ENCODE data around the gene CALN1.
A peak's percentile ranks its signal among the peaks of the same experiment; 100 is the strongest.
"Not testable (repeated sequence)": the region's sequence is repeated elsewhere in the genome, so short reads cannot be mapped to it uniquely, and the experiment has no call there.

Gene CALN1

GRCh38 chr7:72412121-72412618, at the start of gene CALN1:
Gene CALN1 (minus strand): TSS chr7:72412338.
- not testable (repeated sequence) for DNase-seq (ENCODE audit: low spot score)

GRCh38 chr7:72453471-72453870, 41.3 kb upstream of the CALN1 start:
- DNase-seq (ENCODE audit: low spot score) = no peak

GRCh38 chr7:72447465-72448204, 35.5 kb upstream of the CALN1 start:
- no peak for DNase-seq (ENCODE audit: low spot score)

GRCh38 chr7:72446591-72447462, 34.7 kb upstream of the CALN1 start:
- no peak for DNase-seq (ENCODE audit: low spot score)

- no peak for DNase-seq (ENCODE audit: low spot score)
Observed at GRCh38 chr7:72446131-72446530, 34.0 kb upstream of the CALN1 start.

GRCh38 chr7:72445580-72445979, 33.4 kb upstream of the CALN1 start:
- DNase-seq (ENCODE audit: low spot score) = no peak

GRCh38 chr7:72445075-72445474, 32.9 kb upstream of the CALN1 start:
- no peak for DNase-seq (ENCODE audit: low spot score)

GRCh38 chr7:72444026-72444776, 32.1 kb upstream of the CALN1 start:
- no peak for DNase-seq (ENCODE audit: low spot score)

GRCh38 chr7:72441791-72442190, 29.7 kb upstream of the CALN1 start:
- peak; percentile 53 for DNase-seq (ENCODE audit: low spot score)

GRCh38 chr7:72438491-72438890, 26.4 kb upstream of the CALN1 start:
- DNase-seq (ENCODE audit: low spot score) = no peak

GRCh38 chr7:72437610-72438009, 25.5 kb upstream of the CALN1 start:
- DNase-seq (ENCODE audit: low spot score) = no peak

GRCh38 chr7:72437061-72437585, 25.0 kb upstream of the CALN1 start:
- no peak for DNase-seq (ENCODE audit: low spot score)

- no peak for DNase-seq (ENCODE audit: low spot score)
Observed at GRCh38 chr7:72435925-72436480, 23.9 kb upstream of the CALN1 start.

GRCh38 chr7:72435366-72435765, 23.2 kb upstream of the CALN1 start:
- no peak for DNase-seq (ENCODE audit: low spot score)

GRCh38 chr7:72430531-72430930, 18.4 kb upstream of the CALN1 start:
- DNase-seq (ENCODE audit: low spot score) = no peak

- DNase-seq (ENCODE audit: low spot score) = no peak
Observed at GRCh38 chr7:72429316-72429715, 17.2 kb upstream of the CALN1 start.

GRCh38 chr7:72416846-72417245, 4.7 kb upstream of the CALN1 start:
- DNase-seq (ENCODE audit: low spot score) = no peak

GRCh38 chr7:72415586-72415985, 3.4 kb upstream of the CALN1 start:
- no peak for DNase-seq (ENCODE audit: low spot score)

GRCh38 chr7:72413886-72414285, 1.7 kb upstream of the CALN1 start:
- DNase-seq (ENCODE audit: low spot score) = no peak

GRCh38 chr7:72413290-72413689, 1.2 kb upstream of the CALN1 start:
- no peak for DNase-seq (ENCODE audit: low spot score)

- no peak for DNase-seq (ENCODE audit: low spot score)
Observed at GRCh38 chr7:72411419-72411818, 719 bp downstream of the CALN1 start.

- DNase-seq (ENCODE audit: low spot score) = no peak
Observed at GRCh38 chr7:72409638-72410015, 2.5 kb downstream of the CALN1 start.

Measured in RKO (cell line).